Keratinocyte (primary cell): ENCODE measurements around the gene LYZL1. TPM values are rescaled to one million over a fixed set of nuclear protein-coding genes. Genes with fewer than 3 reads are reported as not detected.

ENCODE experiments used
- DNase-seq: peaks from one replicate; pipeline ENCODE4 v3.0.0-alpha.2; 2011; ENCODE audit warnings: low read depth, missing footprints, low spot score
- FAIRE-seq: peaks from 2 replicates; lab custom pipeline; 2011; peaks lifted over from hg19 to GRCh38; lab: Jason Lieb, UNC
- H2AFZ ChIP-seq: 2 replicates; pipeline ENCODE4 v1.6.0; 2012; ENCODE audit warnings: low read length, control low read depth, inconsistent platforms; ENCODE audit not compliant: control insufficient read depth
- H3K27ac ChIP-seq: 2 replicates; pipeline ENCODE4 v1.5.1; 2011; ENCODE audit warnings: low read length; ENCODE audit not compliant: control insufficient read depth, insufficient read depth
- H3K27me3 ChIP-seq: 3 replicates; pipeline ENCODE4 v1.6.0; 2011; ENCODE audit warnings: low read length; ENCODE audit not compliant: control insufficient read depth, insufficient read depth; ENCODE audit errors: extremely low read depth
- H3K36me3 ChIP-seq, 2 experiments: 2 replicates in 1 of 2; 3 replicates in 1 of 2; pipeline ENCODE4 v1.5.1; 2011; ENCODE audit warnings: low read length in 2 of 2, mild to moderate bottlenecking in 1 of 2; ENCODE audit not compliant: control insufficient read depth in 2 of 2, insufficient read depth in 2 of 2; ENCODE audit errors: extremely low read depth in 1 of 2
- H3K4me1 ChIP-seq: 3 replicates; pipeline ENCODE4 v1.5.1; 2011; ENCODE audit warnings: low read length; ENCODE audit not compliant: control insufficient read depth, insufficient read depth; ENCODE audit errors: extremely low read depth
- H3K4me2 ChIP-seq: 3 replicates; pipeline ENCODE4 v1.6.0; 2011; ENCODE audit warnings: low read depth, low read length; ENCODE audit not compliant: control insufficient read depth, insufficient read depth; ENCODE audit errors: extremely low read depth
- H3K4me3 ChIP-seq, 3 experiments: fragments of 200-600 bp in 1 of 3; sonication (generic) in 1 of 3; 2 replicates in 2 of 3; 3 replicates in 1 of 3; pipeline ENCODE4 v1.5.1; 2011 to 2016; ENCODE audit warnings: low read length in 3 of 3, mild to moderate bottlenecking in 3 of 3, control low read depth in 2 of 3, inconsistent platforms in 1 of 3, low read depth in 1 of 3, mixed read lengths in 1 of 3, mixed run types in 1 of 3, moderate library complexity in 1 of 3; ENCODE audit not compliant: control insufficient read depth in 2 of 3, insufficient read depth in 2 of 3; ENCODE audit errors: extremely low read depth in 1 of 3
- H3K79me2 ChIP-seq: 2 replicates; pipeline ENCODE4 v1.6.0; 2012; ENCODE audit warnings: low read length; ENCODE audit not compliant: control insufficient read depth, insufficient read depth
- H3K9ac ChIP-seq: 3 replicates; pipeline ENCODE4 v1.6.0; 2011; ENCODE audit warnings: low read length; ENCODE audit not compliant: control insufficient read depth, insufficient read depth; ENCODE audit errors: extremely low read depth
- H3K9me1 ChIP-seq: 3 replicates; pipeline ENCODE4 v1.6.0; 2011; ENCODE audit warnings: low read length; ENCODE audit not compliant: control insufficient read depth, insufficient read depth; ENCODE audit errors: extremely low read depth
- H3K9me3 ChIP-seq: 2 replicates; pipeline ENCODE4 v1.5.1; 2012; ENCODE audit warnings: low read depth, low read length; ENCODE audit not compliant: control insufficient read depth
- H4K20me1 ChIP-seq: 3 replicates; pipeline ENCODE4 v1.6.0; 2011; ENCODE audit warnings: low read length; ENCODE audit not compliant: control insufficient read depth, insufficient read depth; ENCODE audit errors: extremely low read depth
- CTCF ChIP-seq, 3 experiments: IDR thresholded peaks in 1 of 3; conservative IDR thresholded peaks in 1 of 3; optimal IDR thresholded peaks in 1 of 3; 2 replicates in 2 of 3; 3 replicates in 1 of 3; pipeline versions ENCODE3 to v1.5.1; 2011; ENCODE audit warnings: low read length in 3 of 3, mild to moderate bottlenecking in 3 of 3, moderate library complexity in 2 of 3, control low read depth in 1 of 3, inconsistent platforms in 1 of 3; ENCODE audit not compliant: insufficient read depth in 2 of 3; ENCODE audit errors: extremely low read depth in 1 of 3
- EZH2 ChIP-seq: IDR thresholded peaks from one replicate; pipeline ENCODE4 v1.6.1; 2012; ENCODE audit warnings: inconsistent platforms, mild to moderate bottlenecking, low read length, moderate library complexity
- dilution Hi-C: fragments of 300-500 bp; cut with MboI; formaldehyde crosslinking; loops from one replicate; pipeline ENCODE4 v1.7.0; 2020; ENCODE audit warnings: low sequenced_read_pairs; ENCODE audit not compliant: extremely low pct_ligation_motif_present
- polyA plus RNA-seq, 5 experiments: library from polyadenylated mRNA; depleted of rRNA in 3 of 5; stranded (reverse) in 3 of 5; stranded (forward) in 1 of 5; unstranded in 1 of 5; fragments of >200 nt; gene quantifications; 1 replicate in 1 of 5; 2 replicates in 3 of 5; 3 replicates in 1 of 5; pipeline versions ENCODE4 v1.2.1 to v1.2.3, GENCODE V29; 2011 to 2012; ENCODE audit warnings: missing spikeins in 2 of 5, low read depth in 1 of 5, low replicate concordance in 1 of 5

Gene LYZL1
- polyA plus RNA-seq, 1 donor (not counting 4 experiments of a cell fraction or from before 2014, with no cell fraction given): not detected

GRCh38 chr10:29277296-29277695 is 11.6 kb upstream of the LYZL1 start:
- TF ChIP-seq EZH2 (no peak), CTCF (optimal IDR thresholded peaks at IDR 0.05 in 1 of 3, IDR thresholded peaks at IDR 0.05 in 1 of 3, conservative IDR thresholded peaks at IDR 0.05 in 1 of 3; ENCODE audit: extremely low read depth in 1 of 3, insufficient read depth in 2 of 3, low read length in 3 of 3) (no peak)
- DNase-seq: no peak

GRCh38 chr10:29279779-29280487 is 8.9 kb upstream of the LYZL1 start:
- Histone ChIP-seq H3K27ac (no peak overlapping the region), H3K4me1 (no peaks in the 10 kb centered on the region), H3K27me3 (no peaks in the 10 kb centered on the region), H4K20me1 (no peaks in the 10 kb centered on the region), H2AFZ (no peak overlapping the region), H3K79me2 (no peaks in the 10 kb centered on the region), H3K9me1 (no peaks in the 10 kb centered on the region), H3K4me2 (no peak overlapping the region), H3K36me3 (no peaks in the 10 kb centered on the region), H3K9me3 (no peaks in the 10 kb centered on the region), H3K9ac (no peak overlapping the region), H3K4me3 (no peak overlapping the region)
- FAIRE-seq: no peak
- dilution Hi-C loops: no loop called here
- no peak for DNase-seq
- no peak for TF ChIP-seq EZH2
- TF ChIP-seq CTCF (optimal IDR thresholded peaks at IDR 0.05 in 1 of 3, IDR thresholded peaks at IDR 0.05 in 1 of 3, conservative IDR thresholded peaks at IDR 0.05 in 1 of 3; ENCODE audit: extremely low read depth in 1 of 3, insufficient read depth in 2 of 3, low read length in 3 of 3): no peak

More at GRCh38 chr10:29277296-29277695, 11.6 kb upstream of the LYZL1 start:
- no peaks in the 10 kb centered on the region for H3K36me3 ChIP-seq
- no peaks in the 10 kb centered on the region for H3K4me1 ChIP-seq
- H3K4me2 ChIP-seq: no peak overlapping the region
- H3K9me3 ChIP-seq: no peaks in the 10 kb centered on the region
- no peak for FAIRE-seq
- dilution Hi-C loops: no loop called here
- H3K79me2 ChIP-seq: no peaks in the 10 kb centered on the region
- no peak overlapping the region for H3K4me3 ChIP-seq
- no peaks in the 10 kb centered on the region for H3K9me1 ChIP-seq
- H3K27me3 ChIP-seq: peaks cover 2% of the 10 kb centered on the region
- no peak overlapping the region for H3K27ac ChIP-seq
- no peak overlapping the region for H3K9ac ChIP-seq
- H4K20me1 ChIP-seq: no peaks in the 10 kb centered on the region
- H2AFZ ChIP-seq: no peak overlapping the region
